ENCODE measurements around the gene SYT7.
"Not testable (repeated sequence)": the region's sequence is repeated elsewhere in the genome, so short reads cannot be mapped to it uniquely, and the experiment has no call there.

SYT7 gene

GRCh38 chr11:61494381-61494961 is 86.4 kb downstream of the SYT7 start:
- no peak for DNase-seq

DNA sequence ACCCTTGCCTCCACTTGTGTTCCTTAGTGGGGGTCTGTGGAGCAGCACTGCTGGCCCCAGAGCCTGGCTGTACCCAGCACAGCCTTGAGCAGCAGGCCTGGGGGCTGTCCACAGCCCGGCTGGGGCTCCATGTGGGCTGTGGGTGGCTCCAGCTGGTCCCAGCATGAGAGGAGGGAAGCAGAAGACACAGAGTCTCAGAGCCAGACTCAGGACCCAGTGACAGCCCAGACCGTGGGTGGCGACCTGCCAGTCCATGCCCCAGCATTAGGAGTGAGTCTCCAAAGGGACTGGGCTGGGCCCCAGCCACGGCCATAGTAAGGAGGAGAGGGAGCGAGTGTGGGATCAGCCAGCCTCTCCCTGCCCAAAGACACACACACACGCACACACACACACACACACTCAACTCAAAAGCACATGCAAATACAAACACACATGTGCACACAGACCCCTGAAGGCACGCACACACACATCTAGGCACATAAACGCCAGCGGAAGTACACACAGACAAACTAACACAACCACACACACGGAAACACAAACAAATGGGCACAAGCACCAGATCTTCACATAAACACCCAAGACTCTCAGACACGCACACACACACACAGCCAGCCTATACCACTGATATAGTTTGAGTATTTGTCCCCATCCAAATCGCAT is 89.0 kb downstream of the SYT7 start:
- no peak for DNase-seq

- no peak for DNase-seq
Observed at GRCh38 chr11:61489833-61490721, 90.8 kb downstream of the SYT7 start.

DNA sequence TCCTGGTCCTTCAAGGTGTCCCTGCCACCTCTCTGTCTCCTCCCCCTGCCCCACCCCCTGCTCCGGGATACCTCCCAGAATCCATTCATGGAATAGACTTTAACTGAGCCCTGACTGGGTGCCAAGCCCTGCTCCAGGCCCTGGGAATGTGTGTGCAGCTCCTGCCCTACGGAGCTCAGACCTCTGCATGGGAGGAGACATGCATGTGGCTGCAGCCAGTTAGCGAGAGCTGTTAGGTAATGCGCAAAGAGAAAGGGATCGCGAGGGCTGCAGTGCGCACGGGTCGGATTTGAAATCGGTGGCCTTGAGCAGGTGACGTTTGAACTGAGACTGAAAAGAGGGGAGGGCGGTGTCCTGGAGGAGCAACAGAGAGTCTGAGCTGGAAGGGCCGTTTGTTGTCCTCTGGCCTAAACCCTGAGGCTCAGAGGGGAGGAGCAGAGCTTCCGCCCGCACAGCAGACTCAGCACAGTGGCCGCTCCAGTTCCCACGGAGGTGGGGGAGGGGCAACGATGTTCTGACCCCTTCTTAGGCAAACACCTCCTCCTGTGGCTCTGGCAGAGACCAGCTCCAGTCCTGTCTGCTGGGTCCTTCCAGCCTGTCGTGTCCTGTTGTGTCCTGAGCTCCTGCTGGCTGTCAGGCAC is 92.1 kb downstream of the SYT7 start:
- DNase-seq: no peak

GRCh38 chr11:61487342-61488025 is 93.4 kb downstream of the SYT7 start:
- DNase-seq: no peak

- DNase-seq: no peak
Observed at GRCh38 chr11:61486779-61487178, 94.1 kb downstream of the SYT7 start.

DNA sequence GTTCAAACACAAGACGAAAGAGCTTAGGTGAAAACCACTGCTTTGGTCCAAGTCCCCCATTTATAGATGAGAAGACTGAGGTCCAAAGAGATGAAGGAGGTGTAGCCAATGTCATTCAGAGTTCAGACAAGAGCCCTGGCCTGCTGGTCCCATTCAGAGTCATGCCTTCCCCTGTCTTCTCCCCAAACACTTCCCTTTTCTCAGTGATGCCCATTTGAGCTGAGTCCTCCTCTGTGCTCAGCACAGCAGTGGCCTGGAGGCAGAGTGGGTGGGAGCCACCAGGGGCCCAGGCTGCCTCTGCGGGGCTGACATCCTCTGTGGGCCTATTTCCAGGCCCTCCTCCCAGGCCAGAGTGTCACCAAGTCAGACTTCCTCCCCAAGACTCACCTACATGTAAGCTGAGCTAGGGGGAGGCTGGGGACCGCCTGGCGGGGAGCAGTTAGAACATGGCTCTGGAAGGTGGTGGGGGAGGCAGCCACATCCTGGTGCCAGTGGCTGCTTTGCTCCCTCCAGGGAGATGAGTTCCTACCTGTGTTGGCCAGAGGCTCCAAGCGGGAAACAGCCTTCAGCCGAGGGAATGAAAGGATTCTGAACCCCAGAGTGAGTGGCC is 94.8 kb downstream of the SYT7 start:
- no peak for DNase-seq

DNA sequence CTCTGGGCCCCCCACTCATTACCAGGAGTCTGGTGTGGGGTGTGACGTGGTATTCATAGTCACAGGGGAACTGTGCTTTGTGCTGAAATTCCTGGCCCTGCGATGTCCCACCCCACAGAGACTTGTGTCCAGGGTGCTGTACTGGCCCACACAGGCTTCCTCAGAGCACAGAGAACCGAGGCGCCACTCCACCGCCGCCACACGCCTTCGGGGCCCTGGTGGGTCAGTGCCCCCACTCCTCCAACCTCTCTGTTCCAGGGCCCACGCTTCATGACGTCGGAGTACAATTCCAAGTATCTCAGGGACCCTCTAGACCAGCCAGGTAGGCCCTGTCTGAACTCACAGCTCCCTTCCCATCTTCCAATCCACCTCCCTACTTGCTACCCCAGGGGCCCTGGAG is 95.8 kb downstream of the SYT7 start:
- no peak for DNase-seq

DNA sequence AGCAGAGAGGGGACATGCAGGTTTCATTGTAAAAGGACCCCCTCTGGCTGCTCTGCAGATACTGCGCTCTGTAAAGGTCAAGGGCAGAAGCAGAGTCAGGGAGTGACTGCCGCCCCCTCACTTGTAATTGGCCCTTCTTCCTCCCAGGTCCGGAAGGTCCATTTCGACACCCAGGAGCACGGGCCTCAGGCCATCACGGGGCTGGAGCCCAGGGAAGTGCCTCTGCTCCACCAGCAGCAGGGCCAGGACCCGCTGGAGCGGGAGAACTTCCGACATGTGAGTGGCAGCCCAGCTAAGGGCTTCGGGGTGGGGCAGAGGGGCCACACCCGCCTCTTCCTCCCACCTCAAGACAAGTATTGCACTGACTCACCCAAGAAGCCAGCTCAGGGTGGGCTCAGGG is 96.3 kb downstream of the SYT7 start:
- no peak for DNase-seq

- DNase-seq: peak; percentile 23
Observed at GRCh38 chr11:61482513-61482912, 98.4 kb downstream of the SYT7 start.

GRCh38 chr11:61481806-61482205 is 99.1 kb downstream of the SYT7 start:
- DNase-seq: no peak

GRCh38 chr11:61480994-61481335 is 99.9 kb downstream of the SYT7 start:
- DNase-seq: no peak

DNA sequence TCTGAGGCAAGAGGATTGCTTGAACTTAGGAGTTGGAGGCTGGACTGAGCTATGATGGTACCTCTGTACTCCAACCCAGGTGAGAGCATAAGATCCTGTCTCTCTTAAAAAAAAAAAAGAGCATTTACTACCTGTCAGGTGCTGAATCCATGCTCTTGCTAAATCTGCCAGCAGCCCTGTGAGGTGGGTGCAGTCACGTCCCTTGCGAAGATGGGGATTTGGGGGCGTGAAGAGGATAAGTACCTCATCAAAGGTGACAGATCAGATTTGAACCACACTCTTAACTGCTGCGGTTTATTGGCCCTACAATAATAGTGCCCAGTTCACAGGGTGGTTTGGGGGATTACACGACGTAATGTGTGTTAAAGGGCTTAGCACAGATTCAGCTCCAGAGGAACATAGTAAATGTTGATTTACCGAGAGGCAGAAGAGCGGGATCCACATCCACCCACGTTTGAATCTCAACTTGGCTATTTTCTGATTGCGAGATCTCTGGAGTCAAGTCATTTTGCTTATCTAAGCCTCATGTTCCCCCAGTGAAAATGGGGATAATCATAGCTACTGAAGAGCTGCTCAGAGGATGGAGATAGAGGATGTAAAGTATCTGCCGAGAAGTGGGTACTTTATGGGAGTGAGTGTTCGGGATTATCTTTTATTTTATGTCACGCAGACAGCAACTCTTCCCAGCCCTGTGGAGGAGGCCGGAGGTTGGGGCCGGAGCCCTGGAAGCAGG is 100.4 kb downstream of the SYT7 start:
- no peak for DNase-seq

DNA sequence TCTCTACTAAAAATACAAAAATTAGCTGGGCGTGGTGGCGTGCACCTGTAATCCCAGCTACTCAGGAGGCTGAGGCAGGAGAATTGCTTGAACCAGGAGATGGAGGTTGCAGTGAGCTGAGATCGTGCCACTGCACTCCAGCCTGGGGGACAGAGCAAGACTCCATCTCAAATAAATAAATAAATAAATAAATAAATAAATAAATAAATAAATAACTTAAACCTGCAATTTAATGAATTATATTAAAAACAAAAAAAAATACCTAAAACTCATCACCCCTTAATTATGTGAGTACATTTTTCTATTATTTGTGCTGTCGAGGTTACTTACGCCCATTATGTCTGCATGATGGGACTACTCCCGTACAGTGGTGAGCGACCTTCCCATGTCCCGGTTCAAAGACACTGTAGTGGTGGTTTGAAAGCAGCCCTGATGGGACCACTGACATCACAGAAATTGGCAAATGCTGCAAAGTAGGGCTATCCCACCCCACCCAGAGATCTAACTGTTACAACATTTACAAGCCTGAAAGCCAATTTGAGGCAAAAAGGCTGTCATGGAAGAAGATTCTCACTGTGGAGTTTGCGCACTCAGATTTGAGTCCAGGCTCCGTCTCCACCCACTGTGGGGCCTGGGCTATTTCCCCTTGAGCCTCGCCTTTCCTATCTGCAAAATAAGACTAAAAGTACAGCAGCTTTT is 101.4 kb downstream of the SYT7 start:
- not testable (repeated sequence) for DNase-seq

DNA sequence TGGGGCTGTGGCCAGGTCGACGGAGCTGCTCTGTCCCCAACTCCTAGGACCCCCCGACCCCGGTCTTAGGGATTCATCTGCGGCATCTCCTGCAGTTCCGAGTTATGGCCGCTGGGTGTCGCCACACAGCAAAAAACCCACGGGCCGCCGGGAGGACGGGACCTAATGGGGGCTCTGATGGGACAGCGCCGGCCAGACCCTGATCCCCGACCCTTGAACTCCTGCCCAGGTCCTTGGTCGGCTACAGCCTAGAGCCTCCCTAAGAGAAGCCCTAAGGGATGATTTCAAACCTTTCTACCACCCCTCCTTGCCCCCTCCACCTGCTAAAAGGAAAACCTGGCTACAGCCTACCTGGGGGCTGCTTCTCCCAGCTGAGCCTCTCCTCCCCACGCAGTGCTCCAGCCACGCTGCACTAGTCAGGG is 103.1 kb downstream of the SYT7 start:
- peak; percentile 61 for DNase-seq

DNA sequence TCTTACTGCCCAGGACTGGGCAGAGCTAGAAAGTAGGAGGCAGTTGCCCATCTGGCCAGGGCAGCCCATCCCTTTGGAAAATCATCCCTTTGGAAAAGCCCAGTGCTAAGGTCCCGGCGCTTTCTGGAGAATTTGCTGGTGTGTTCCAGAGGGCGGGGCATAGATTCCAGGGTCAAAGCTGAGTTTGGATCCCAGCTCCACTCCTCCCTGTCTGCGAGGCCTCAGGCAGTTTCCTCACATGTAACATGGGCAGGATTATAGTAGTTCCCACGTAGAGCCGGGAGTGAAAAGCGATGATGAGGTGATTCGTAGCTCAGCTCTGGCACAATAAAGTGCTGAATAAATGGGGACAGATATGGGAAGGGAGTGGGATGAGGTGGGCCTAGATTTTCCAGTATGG is 103.8 kb downstream of the SYT7 start:
- no peak for DNase-seq

DNA sequence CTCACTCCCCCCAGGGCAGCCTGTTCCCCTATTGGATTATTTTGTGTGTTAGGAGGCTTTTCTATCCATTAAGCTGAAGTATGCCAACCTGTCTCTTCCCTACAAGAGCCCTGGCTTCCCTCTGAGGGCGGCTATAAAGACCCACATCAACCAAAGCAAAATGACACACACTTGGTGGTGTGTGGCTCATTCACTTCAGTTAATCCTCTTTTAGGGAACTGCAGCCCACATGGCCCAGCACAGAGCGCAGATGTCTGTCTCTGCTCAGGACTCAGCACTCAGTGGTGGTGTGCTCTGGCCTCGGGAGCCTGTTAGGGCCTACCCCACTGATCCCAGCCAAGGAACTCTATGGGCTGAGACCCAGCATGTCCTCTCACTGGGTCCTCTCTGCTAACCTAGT is 104.5 kb downstream of the SYT7 start:
- no peak for DNase-seq

DNA sequence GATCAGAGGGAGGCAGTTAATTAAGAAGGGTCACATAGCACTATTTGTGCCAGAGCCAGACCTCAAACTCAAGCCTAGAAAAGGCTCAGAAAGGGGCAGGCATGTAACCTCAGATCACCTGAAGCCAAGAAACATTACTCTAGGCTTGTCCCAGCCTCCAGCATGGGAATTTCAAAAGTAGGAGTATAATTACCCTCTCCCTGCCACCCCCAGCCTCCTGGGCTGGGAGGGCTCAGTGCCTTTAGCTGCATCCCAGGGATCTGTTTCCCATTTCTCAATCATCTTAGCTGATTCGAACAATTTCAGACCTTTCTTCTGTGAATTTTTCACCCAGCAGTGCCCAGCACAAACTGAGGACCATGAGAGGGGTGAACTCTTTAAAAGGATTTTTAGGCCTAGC is 105.4 kb downstream of the SYT7 start:
- DNase-seq: no peak

DNA sequence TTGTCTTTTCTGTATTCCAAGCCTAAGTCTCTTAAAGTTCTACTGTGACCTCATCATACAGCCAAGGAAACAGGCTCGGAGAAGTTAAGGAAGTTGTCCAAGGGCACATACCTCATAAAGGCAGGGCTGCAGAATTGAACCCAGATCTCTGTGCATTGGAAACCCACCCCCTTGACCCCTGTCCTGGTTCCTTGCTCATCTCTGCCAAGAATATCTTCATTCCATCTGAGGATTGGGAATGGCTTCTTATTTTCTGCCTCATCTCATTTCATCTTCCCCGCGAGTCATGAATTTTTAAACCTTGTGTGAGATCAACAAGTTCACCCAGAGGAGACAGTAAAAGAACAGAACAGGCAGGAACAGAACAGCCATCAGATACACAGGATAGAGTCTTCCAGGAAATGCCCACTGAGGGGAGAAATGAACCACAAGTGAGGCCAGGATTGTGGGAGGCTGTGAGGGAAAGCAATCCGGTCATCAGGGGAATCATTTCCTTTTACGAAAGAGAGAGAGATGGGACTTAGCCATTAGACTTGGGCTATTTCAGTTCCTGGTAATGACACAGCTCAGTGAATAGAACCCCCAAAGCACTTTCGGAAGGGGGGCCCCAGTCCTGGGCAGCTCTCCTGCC is 106.7 kb downstream of the SYT7 start:
- DNase-seq: no peak

DNA sequence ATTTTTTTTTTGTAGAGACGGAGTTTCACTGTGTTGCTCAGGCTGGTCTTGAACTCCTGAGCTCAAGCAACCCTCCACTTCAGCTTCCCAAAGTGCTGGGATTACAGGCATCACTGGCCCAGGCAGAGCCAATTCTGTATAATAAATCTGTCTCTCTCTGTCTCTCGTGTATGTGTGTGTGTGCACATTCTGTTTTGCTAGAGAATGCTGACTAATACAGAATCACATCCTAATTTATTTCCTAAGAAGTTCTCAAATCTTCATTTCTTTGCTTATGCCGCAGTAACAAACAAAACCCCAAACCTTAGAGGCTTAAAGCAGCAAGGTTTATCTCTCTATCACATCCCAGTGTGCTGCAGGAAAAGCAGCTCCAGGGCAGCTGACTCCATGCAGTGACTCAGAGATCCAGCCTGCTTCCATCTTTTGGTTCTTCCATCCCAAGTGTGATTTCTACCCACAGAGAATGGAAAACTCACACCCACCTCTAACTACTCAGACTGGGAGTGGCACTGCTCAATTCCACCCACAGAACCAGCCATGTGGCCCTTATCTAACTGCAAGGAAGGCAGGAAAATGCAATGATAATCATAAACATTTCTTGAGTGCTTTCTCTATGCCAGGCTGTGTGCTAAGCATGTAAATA is 107.4 kb downstream of the SYT7 start:
- DNase-seq: no peak

Data from activated naive CD4-positive, alpha-beta T cell treated with Interleukin-2 at 50 U/mL for 16 hours (primary cell).